MV-4-11 (cell line): ENCODE data around the gene RALGDS.
A peak's percentile ranks its signal among the peaks of the same experiment; 100 is the strongest.

Source experiments
- DNase-seq: peaks from one replicate; lab custom pipeline; 2025; lab: John Stamatoyannopoulos, UW

Gene RALGDS

DNA sequence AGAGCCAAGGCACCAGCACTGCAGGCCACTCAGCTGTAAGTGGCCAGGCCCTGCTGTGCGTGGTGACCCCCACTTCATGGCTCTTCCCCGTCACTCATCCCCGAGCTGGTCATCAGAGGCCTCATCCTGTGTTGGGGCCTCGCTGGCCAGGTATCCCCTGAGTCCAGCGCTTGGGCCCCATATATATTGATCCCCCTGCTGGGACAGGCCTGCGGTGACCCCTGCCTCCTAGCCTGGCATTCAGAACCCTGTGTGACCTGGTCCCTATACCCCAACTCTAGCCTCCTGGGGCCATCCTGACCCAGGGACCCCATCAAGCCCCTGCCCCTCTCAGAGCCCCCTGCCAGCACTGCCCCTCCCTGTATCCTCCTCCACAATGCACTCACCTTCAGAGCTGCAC lies 30.0 kb upstream of the RALGDS start:
- no peak for DNase-seq

DNA sequence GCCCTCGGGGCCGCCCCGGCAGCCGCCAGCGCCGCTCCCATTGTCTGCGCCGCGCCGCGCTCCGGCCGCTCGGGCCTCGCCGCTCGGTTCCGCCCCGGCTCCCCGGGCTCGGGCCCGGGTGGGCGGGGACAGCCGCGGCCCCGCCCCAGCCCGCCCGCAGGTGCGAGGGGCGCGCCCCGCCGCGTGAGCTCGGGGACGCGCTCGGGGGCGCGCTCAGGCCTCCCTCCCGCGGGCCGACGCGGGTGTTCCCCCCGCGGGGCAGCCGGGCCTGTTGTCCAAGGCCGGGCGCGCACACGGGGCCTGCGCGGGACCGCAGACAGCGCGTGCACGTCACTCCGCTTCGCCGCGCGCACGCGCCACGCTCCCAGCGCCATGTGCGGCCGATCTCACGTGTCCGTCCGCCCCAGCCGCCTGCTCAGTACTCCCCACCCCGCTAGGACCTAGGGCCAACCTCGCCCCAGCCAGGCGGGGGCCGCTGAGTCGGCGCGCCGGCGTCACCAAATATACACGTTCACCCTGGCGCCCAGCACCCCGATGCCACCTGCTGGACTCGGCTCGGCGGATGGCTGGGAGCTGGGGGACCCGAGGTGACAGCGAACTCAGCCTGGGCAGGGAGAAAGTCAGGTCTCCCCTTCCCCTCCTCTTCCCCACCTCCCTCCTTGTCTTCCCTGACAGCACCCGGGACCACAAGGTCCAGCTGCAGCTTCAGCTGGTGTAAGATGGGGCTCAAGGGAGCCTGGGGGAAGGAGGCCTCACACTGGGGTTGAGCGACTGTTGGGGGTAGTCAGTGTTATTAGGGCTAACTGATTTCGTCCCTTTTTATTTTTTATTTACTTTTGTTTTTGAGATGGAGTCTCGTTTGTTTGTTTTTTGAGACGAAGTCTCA lies 28.3 kb upstream of the RALGDS start:
- DNase-seq: peak; percentile 90

DNA sequence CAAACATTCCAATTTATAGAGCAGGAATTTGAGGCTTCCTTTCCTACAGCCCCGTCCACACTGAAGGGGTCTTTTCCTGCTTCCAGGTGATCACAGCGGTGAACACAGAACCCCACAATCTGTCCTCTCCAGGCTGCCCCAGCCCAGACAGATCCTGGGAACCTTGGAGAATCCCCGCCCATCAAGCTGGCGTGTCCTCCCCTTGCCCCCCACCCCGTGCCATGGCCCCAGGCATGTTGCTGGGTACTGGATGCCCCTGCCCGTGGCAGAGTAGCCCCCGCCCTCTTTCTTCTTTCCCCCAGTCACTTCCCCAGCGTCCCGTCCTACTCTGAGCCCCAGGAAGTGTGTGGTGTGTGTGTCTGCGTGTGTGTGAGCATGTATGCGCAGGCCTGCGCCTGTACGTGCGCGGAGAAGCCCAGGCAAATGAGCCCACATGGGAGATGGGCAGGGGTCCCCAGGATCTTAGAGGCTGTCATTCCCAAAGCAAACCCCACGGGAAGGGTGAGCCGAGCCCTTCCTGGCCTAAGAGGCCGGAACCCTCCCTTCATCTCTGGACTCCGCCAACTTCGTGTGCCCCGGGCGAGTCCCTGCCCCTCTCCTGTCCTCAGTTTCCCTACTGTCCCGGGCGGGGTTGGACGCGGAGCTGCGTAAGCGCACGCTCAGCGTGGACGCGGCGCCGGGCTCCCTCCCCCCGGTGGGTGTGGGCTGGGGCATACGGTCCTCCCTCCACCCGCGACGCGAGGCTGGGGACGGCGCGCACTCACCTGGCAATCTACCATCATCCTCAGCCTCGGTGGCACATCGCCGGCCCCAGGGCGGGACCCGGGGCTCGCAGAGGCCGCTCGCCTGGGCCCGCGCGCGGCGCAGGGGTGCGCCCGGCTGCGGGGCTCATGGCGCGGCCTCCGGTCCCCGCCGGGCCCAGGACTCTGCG lies 27.4 kb upstream of the RALGDS start:
- peak; percentile 34 for DNase-seq

DNA sequence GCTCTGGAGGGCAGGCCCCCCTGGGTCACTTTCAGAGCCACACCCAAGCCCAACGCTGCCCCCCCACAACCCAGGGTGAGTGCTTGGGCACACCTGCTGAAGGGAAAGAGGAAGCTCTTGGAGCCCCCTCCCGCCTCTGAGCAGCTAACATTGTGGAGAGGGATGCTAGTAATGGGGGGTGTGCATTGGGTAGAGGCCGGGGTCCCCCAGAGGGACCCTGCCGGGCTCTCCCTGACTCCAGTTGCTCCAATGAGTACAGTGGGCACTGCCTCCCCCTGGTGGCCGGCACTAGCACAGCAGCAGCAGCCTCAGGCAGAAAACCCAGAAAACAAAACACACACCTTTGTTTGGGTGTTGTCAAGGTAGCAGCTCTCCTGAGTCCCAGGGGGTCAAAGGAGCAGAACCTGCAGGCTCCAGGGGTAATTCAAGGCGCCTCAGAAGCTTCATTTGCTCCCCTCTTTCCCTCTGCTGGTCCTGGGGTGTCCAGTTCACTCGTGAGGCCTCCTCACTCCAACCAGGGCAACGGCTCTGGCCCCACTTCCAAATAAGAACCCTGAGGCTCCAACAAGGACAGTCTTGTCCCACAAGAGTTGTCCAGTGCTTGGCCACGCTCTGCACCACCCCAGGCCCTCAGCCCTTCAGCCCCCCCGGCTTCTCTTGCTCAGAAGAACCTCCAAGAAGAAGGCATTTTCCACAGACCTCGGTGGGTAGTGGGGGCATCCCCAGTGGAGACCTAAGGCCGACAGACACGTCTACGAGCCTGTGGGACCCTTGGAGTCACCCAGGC lies 26.6 kb upstream of the RALGDS start:
- DNase-seq: peak; percentile 35

DNA sequence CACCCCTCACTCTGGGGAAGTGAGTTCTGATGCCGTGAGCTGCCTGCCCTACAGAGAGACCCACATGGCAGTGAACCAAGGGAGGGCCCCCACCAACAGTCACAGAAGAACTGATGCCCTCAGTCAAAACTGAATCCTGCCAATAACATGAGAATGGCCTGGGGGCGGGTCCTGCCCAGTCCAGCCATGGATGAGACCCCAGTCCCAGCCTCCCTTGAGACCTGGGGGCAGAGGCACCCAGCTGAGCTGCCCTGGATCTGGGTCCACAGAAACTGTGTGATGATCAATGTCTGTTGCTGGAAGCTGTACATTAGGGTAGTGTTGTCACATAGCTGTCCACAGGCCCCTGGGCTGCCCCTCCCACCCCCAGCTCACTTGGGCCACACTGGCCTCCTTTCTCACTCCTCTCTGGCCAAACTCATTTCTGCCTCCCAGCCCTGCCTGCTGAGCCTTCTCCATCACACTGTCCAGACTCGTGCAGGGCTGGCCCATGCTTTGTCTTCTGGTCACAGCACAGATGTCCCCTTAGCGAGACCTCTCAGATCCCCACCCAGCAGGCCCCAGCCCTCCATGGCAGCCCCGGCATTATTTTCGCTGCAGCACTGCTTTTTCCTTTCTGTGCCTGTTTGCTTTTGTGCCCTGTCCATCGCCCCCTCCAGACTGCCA lies 25.8 kb upstream of the RALGDS start:
- no peak for DNase-seq

DNA sequence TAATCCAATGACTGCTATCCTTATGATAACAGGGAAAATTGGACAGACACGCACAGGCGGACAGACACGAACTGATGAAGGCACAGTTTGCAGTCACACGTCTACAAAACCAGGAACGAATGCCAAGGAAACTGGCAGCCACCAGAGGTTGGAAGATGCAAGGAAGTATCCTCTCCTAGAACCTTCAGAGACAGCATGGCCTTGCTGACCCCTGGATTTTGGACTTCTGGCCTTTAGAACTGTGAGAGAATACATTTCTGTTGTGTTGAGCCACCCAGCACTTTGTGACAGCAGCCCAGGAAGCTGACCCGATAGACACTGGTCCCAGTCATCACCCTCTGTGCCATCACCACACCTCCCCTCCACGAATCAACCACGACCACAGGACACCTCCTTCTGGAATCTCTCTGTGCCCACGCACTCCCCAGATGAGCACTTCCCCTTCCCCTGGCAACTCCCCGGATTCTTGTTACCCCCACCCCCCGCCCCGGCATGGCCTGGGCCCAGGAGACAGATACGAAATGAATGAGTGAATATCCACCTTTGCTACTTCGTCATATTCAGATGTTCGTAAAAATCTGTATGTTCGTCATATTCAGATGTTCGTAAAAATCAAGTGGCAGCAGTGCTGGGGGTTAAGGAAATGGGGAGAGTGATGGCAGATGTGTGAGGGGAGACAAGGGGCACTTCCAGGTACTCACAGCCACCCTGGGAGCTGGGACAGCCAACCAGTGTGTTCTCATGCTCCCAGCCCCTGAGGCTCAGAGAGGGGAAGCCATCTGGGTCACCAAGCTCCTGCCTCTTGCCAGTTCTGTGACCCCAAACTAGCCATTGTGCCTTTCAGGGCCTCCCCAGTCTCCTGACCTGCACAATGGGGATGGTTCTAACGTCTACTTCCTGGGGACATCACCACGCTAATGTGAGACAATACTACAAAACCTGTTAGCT lies 24.1 kb upstream of the RALGDS start:
- DNase-seq: peak; percentile 27

DNA sequence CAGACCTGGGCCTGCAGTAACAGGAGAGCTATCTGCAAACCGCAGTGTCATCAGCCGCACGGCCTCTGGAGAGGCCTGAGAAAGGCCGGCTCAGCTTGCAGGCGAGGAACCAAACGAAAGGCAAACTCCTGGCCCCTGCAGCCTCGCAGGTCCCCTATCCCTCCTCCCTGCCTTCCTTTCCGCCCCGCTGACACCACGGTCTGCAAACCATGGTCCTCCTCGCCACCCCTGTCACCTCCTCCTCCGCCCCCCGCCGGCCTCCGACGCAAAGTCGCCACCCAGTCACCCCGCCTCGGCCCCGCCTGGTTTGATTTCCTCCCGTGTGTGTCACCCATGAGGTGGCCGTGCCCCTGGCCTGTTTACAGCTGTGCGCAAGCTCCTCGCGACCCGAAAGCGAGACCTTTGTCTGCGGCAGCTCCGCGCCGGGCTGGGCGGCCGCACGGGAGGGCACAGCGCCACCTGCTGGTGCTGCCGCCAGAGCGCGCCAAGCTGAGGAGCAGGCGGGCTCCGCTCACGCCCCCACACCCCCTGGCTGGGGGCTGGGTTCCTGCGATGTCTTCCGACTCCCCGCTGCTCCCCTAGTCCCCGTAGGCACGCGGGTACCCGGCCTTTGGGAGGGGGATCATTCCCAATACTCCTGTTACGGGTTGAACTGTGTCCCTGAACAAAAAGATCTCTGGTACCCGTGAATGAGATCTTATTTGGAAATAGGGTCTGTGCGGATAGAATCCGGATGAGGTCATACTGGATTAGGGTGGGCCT lies 23.3 kb upstream of the RALGDS start:
- peak; percentile 66 for DNase-seq

DNA sequence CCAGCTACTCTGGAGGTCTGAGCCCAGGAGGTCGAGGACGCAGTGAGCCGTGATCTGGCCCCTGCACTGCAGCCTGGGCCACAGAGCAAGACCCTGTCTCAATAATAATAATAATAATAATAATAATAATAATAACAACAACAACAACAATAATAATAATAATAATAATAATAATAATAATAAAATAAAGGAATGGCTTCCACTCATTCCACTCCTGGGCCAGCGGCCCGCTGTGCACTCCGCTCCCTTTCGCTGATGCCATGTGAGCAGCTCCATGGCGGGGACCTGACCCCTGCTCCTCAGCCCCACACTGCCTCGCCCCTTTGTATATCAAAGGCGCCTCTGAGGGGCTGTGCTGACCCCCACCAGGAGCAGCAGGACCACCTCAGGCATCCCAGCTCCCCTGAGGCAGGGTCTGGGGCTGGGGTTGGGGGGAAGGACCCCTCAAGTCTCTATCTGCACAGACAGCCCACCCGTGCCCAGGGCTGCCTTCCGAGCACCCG lies 22.6 kb upstream of the RALGDS start:
- DNase-seq: no peak

DNA sequence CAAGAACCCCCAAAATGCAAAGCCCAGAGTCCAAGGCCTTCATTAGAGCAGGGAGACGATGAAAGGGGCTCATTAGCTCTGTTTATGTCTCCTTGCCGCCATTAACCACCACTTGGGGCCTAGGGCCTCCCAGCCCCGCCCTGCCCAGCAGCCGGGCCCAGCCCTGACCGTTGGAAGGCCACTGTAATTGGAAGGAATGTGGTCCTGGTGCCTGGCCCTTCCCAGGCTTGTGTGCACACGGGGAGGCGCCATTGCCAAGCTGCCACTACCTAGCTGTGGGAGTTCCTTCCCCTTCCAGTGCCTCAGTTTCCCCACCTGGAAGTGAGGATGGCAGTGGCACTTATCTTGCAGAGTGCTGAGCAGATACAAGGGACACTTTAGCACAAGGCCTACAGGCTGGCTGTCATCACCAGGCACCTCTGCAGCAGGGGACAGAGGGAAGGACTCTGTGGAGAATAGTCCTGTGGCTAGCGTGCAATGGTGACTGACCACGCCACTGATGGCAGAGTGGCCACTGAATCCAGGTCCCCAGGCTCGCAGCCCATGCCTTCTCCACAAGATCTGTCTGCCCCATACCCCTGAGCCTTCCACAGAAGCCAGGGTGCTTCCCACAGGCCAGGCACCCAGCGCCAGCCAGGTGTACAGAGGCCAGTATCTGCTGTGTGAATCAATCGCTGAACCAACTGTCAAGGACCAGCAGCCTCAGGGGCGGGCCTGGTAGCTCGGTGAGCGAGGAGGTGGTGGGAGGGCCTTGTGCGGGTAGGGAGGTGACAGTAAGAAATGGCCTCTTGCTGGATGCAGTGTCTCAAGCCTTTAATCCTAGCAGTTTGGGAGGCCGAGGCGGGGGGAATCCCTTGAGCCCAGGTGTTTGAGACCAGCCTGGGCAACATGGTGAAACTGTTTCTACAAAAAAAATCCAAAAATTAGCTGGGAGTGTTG lies 21.9 kb upstream of the RALGDS start:
- no peak for DNase-seq

DNA sequence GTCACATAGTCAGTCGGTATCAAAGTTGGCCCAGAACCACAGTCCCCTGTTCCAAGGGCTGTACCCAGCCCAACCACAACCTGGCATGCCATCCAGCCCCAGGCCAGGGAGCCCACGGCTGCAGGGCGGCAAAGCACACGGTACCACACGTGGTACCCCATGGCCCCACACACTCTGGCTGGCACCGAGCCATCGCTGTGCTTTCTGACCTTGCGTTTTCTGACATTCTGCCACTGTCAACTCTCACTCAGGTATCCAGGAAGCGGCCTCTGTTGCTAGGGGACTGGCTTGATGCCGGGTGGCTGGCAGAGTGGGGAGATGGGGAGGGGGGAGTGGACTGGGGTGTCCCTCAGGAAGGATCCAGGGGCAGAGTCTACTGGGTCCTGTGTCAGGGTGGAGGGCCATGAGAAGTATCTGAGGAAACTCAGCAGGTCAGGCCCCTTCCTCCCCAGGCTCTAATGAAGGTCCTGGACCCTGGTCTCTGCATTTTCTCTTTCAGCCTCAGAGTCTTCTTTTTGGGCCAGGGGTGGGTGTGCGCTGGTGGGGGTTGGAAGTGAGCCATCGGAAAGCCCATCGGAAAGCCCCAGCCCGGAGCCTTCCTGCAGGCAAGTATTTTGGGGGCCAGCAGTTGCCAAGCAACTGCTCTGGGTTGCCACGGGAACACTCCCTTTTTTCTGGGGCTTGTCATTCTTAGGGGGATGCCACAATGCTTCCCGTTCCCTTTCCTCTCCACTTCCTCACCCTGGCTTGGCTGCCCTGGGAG lies 21.0 kb upstream of the RALGDS start:
- no peak for DNase-seq

DNA sequence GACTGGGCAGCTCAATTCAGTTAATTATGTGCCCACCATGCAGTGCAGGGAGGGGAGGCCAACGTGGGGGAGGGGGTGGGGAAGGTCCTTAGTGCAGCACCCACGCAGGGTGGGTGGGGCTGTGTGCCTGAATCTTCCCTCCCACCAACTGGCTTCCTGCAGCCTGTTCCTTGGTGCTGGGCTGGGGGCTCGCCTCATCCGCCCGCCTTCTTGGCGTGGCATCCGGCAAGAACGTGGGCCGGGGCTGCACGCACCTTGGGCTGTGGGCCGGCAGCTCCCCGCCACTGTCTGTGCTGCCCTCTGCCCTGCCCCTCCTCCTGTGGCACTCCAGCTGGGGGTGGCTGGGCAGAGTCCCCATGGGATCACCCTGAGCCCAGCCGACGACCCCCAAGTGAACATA lies 19.6 kb upstream of the RALGDS start:
- DNase-seq: no peak

DNA sequence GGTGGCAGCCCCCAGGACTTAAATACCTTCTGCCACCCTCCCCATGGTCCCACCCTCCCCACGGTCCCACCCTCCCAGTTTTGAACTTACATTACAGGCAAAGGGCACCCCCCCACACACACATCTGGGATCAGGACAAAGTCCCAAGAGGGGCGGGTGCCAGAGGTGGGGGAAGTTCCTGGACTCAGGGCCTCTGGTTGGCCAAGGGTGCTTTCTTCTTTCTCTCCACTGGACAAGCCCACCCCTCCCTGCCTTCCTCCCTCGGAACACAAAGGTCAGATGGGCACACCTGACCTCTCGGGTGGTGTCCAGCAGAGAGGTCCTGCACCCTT lies 19.1 kb upstream of the RALGDS start:
- DNase-seq: no peak

DNA sequence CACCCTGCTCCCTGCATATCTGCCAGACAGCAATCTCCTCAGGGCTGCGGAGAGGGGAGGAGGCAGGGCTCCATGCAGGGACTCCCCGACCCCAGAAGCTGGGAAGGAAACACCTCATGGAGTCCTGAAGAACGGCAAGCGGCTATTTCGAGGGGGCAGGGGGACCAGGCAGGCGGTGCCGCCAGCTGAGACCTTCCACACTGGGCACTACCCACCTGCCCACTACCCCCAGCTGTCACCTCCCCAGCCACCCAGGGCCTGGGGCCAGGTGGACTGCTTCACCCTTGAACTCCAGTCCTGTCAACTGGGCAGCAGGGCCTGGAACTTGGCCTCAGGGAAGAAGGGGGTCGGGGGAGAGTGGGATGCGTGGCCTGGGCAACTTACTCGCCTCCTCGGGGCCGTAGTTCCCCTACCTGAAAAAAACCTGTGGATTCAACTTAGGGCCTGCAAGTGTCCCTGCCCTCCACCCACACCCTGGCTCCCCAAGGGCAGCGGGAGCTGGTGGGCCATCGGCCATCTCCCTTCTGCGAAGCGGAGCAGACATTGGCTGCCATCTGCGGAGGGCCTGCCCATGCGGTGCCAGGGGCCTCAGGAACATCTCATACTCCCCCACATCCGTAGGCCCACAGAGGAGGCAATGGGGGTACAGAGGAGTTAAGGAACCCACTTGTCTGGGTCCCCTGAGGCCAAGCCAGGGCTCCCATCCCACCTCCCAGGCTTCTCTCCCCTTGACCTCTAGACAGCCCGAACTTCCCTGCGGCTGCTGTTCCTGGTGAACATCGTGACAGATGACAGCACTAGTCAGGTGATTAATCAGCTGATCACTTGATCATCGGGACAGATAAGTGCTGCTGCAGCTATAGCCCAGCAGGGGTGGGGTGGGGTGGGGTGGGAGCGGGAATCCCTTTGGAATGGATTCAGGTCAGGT lies 18.5 kb upstream of the RALGDS start:
- DNase-seq: no peak

DNA sequence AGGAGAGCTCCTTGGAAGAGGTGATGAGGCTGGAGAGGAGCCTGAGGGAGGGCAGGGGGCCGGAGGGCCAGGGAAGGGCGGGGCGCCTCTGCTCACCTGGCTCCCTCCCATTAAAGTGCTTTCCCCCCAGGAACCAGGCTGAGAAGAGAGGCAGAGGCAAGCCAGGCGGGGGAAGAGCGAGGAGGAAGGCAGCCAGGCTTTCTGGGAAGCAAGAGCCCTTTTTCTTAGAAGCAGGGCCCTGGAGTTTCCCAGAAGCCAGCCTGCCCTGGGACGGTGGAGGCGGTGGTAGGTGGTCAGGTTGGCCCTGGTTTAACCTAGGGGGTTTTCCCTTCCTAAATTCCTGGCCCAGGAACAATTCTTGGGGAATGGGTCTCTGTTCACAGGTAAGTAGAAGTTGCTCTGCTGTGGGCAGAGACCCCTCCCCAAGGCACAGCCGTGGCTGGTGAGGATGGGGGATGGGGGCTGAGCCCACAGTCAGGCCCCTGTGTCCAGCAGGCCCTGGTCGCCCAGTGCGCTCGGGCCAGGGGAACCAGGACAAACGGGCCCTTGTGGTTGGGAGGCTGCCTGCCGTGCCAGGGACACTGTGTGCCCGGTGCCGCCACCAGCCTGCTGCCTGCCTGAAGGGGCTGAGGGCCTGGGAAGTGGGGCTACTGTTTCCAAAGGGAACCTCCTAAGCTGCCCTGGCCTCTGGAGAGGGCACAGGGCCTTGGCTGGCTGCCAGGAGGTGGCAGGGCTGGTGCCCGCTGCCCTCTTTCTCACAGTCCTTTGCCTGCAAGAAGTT lies 16.6 kb upstream of the RALGDS start:
- no peak for DNase-seq

DNA sequence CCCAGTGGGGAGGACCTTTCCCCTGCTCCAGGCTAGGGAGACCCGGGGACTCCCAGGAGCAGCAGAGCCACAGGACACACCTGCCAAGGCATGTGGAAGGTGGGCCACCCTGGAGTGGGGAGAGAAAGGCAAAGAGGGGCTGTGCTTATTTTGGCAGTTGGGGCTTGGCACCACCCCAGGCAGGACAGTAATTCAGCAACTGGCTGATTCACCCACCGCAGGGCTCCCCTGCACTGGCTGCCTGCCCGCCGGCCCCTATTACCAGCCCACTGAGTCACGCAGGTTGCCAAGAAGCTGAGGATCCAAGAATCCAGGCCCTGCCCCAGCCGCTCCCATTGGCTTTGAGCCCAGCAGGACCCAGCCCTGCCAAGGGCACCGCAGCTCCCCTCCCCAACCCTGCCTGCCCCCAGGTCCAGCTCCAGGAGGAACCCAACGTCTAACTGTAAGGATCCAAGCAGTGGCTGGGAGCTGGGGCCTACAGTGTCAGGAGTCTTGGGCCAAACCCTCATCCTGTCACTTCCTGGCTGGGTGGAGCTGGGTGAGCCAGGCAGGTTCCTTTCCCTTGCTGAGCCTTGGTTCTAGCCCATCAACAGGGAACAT lies 14.2 kb upstream of the RALGDS start:
- DNase-seq: no peak
